Measurements from ENCODE around the gene BEX3. TPM values are rescaled to one million over a fixed set of nuclear protein-coding genes. Genes with fewer than 3 reads are reported as not detected.
"Not testable (repeated sequence)": the region's sequence is repeated elsewhere in the genome, so short reads cannot be mapped to it uniquely, and the experiment has no call there.

BEX3 gene
- total RNA-seq, 4 donors from 2014 or later: 43.8 to 71.7 (median 51.3) TPM

DNA sequence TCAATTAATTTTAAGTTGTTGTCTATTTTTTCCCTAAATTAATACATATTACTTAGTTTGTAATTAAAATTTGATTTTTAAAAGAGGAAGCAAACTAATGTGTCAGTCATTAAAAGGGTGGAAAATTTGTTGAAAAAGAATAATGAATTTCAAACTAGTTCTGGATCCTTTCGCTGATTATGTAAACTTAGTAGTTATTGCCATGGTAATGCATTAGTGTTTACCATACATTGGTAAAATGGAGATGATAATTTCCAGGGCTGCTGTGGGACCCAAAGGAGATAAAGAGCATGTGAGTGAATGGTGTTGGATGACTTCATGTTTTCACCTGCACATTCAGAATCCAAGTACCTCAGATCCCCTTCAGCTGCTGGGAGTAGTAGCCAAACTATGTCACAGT, 6.5 kb downstream of the BEX3 start:
- Histone ChIP-seq H3K36me3 (no peaks in the 10 kb centered on the region), H3K4me1 (no peaks in the 10 kb centered on the region), H3K4me3 (no peak overlapping the region), H3K27ac (no peak overlapping the region), H3K27me3 (no peaks in the 10 kb centered on the region), H3K9me3 (no peaks in the 10 kb centered on the region)
- DNase-seq (ENCODE audit: low spot score in 2 of 2): no peak
- 97% methylated on average over 1 of the region's 1 CpG for WGBS
- TF ChIP-seq POLR2A (IDR thresholded peaks at IDR 0.05): no peak

DNA sequence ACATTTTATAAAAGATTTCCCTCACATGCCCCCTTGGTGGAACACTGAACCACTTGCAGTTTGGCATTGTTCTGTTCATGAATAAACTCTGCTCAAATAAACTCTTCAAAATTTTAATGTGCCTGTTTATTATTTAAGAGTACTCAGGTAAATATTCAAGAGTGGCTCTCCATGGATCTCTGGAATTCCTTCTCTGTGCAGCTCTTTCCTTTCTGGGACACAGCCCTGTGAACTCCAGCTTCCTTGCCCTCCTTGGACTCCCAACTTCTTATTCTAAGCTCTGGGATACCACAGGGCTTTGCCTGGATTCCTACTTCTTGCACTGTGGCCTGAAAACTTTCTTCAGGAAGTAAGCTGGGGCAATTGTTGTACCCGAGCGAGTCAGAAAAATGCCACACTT, 8.3 kb downstream of the BEX3 start:
- no peak for TF ChIP-seq EP300 (IDR thresholded peaks at IDR 0.05)
- no peak for TF ChIP-seq POLR2AphosphoS5 (IDR thresholded peaks at IDR 0.05)
- TF ChIP-seq, protein P1, sequence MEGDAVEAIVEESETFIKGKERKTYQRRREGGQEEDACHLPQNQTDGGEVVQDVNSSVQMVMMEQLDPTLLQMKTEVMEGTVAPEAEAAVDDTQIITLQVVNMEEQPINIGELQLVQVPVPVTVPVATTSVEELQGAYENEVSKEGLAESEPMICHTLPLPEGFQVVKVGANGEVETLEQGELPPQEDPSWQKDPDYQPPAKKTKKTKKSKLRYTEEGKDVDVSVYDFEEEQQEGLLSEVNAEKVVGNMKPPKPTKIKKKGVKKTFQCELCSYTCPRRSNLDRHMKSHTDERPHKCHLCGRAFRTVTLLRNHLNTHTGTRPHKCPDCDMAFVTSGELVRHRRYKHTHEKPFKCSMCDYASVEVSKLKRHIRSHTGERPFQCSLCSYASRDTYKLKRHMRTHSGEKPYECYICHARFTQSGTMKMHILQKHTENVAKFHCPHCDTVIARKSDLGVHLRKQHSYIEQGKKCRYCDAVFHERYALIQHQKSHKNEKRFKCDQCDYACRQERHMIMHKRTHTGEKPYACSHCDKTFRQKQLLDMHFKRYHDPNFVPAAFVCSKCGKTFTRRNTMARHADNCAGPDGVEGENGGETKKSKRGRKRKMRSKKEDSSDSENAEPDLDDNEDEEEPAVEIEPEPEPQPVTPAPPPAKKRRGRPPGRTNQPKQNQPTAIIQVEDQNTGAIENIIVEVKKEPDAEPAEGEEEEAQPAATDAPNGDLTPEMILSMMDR (IDR thresholded peaks at IDR 0.05): no peak
- no peak for TF ChIP-seq POLR2A (IDR thresholded peaks at IDR 0.05)
- DNase-seq (ENCODE audit: low spot score in 2 of 2): no peak
- H3K4me1 ChIP-seq: no peaks in the 10 kb centered on the region
- WGBS: 83% methylated on average over 2 of the region's 2 CpGs
- no peaks in the 10 kb centered on the region for H3K27me3 ChIP-seq
- no peaks in the 10 kb centered on the region for H3K9me3 ChIP-seq
- no peak overlapping the region for H3K4me3 ChIP-seq
- H3K36me3 ChIP-seq: no peaks in the 10 kb centered on the region
- H3K27ac ChIP-seq: no peak overlapping the region

DNA sequence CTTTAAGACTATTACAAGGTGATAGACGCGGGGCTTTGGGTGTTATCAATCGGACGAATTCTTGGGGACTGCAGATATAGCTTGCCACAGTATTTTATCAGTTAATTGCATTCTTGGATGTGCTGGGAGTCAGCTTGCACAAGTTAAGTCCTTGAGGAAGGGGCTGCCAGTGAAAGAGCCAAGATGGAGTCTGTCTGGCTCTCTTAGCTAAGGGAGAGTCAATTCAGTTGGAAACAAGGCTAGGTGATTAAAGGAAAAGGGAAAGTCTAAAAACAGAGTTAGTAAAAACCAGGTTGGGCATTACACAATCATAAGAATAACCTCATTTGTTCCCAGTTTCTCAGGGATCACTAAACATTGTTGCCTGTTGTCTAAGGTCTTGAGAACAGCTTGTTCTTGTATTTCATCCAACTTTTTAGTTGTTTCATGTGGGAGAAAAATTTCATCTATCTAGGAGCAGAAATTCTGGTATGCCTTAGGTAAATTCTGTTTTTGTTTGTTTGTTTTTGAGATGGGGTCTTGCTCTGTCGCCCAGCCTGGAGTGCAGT, 9.0 kb downstream of the BEX3 start:
- H3K27ac ChIP-seq; H3K9me3 ChIP-seq; H3K4me1 ChIP-seq; H3K27me3 ChIP-seq; H3K36me3 ChIP-seq; H3K4me3 ChIP-seq; DNase-seq (ENCODE audit: low spot score in 2 of 2): not testable (repeated sequence)
- 78% methylated on average over 5 of the region's 5 CpGs for WGBS

DNA sequence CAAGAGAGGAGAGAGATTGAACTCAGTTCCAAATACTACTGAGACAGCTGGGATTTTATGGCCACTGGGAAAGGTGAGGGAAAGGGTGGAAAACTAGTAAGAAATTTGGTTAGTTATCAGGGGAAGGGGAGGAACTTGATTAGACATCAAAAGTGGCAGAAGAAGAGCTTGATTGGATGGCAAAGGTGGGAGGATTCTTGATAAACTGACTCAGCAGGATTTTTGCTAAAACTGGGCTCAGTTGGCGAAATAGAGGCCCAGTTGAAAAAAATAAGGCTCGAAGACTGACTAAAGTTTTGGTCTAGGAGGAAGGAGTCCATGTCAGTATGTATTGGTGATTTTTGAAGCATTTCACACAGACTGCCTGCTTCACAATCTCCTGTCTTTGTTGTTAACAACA, 10.0 kb downstream of the BEX3 start:
- DNase-seq (ENCODE audit: low spot score in 2 of 2): no peak
- H3K27ac ChIP-seq: no peak overlapping the region
- H3K27me3 ChIP-seq: no peaks in the 10 kb centered on the region
- 70% methylated on average over 2 of the region's 2 CpGs for WGBS
- TF ChIP-seq, protein P1 (IDR thresholded peaks at IDR 0.05): no peak
- TF ChIP-seq POLR2A (IDR thresholded peaks at IDR 0.05) (no peak), EP300 (IDR thresholded peaks at IDR 0.05) (no peak), POLR2AphosphoS5 (IDR thresholded peaks at IDR 0.05) (no peak)
- H3K9me3 ChIP-seq: no peaks in the 10 kb centered on the region
- H3K4me3 ChIP-seq: no peak overlapping the region
- H3K36me3 ChIP-seq: no peaks in the 10 kb centered on the region
- no peaks in the 10 kb centered on the region for H3K4me1 ChIP-seq

DNA sequence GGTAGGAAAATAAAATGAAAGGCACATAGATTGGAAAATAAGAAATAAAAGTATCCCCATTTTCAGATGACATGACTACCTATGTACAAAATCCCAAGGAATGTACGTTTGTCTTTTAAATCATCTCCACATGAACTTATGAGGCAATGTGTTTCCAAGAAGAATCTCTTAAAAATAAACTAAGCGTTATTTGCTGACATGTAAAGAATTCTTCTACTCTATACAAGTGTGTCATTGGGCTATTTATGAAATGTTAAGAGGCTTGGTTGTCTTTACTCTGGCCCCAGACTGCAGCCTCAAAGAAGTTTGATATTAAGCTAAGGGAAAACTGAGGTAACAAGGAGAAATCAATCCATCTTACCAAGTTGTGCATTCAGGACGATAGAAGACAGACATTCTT, 17.1 kb downstream of the BEX3 start:
- Histone ChIP-seq H3K27me3 (no peaks in the 10 kb centered on the region), H3K36me3 (no peaks in the 10 kb centered on the region), H3K9me3 (no peaks in the 10 kb centered on the region), H3K4me1 (no peaks in the 10 kb centered on the region), H3K27ac (no peak overlapping the region), H3K4me3 (no peak overlapping the region)
- TF ChIP-seq EP300 (IDR thresholded peaks at IDR 0.05) (no peak), POLR2A (IDR thresholded peaks at IDR 0.05) (no peak), POLR2AphosphoS5 (IDR thresholded peaks at IDR 0.05) (no peak)
- TF ChIP-seq, protein P1 (IDR thresholded peaks at IDR 0.05): no peak
- no peak for DNase-seq (ENCODE audit: low spot score in 2 of 2)
- WGBS: 61% methylated on average over 3 of the region's 3 CpGs

DNA sequence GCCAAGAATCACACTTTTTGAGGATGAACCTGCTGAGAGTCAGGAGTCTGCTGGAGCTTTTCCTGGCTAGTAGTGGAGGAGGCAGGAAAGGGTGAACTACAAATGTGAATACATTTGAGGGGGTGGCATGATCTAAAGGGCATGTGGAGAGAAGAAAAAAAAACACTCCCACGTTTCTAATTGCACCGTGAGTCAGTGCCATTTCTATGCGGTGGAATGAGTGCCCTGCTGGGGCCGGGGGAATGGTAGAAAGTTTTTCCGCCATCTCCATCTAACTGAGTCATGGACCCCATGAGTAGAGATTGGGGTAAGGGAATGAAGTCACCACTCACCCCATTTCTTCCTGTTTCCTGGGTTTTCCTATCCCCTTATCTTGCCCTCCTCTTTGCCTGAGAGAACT, 19.8 kb downstream of the BEX3 start:
- TF ChIP-seq POLR2A (IDR thresholded peaks at IDR 0.05) (no peak), EP300 (IDR thresholded peaks at IDR 0.05) (no peak), POLR2AphosphoS5 (IDR thresholded peaks at IDR 0.05) (no peak)
- TF ChIP-seq, protein P1 (IDR thresholded peaks at IDR 0.05): no peak
- H3K4me3 ChIP-seq: no peak overlapping the region
- H3K27me3 ChIP-seq: no peaks in the 10 kb centered on the region
- H3K36me3 ChIP-seq: no peaks in the 10 kb centered on the region
- no peak for DNase-seq (ENCODE audit: low spot score in 2 of 2)
- no peaks in the 10 kb centered on the region for H3K4me1 ChIP-seq
- no peaks in the 10 kb centered on the region for H3K9me3 ChIP-seq
- no peak overlapping the region for H3K27ac ChIP-seq
- WGBS: 79% methylated on average over 5 of the region's 5 CpGs
